Measurements from ENCODE around the gene NUTM2D.
"Not testable (repeated sequence)": the region's sequence is repeated elsewhere in the genome, so short reads cannot be mapped to it uniquely, and the experiment has no call there.

The NUTM2D gene

DNA sequence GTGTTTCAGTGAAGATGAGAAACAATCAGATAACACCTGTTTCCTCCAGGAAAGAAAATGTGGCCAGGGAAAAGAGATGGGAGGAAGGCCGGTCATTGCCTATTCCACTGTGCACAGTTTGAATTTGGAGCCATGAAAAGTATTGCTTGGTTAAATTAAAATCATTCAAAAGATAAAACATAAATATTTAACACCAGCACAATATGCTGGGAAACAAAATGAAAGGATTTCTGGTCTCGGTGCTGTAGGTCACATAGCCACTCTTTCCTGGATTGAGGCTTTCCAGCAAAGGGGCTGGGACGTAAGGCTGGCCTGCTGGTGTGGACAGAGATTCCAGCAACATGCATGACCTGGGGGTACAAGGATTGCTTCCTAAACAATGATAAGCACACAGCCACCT is at the start of gene NUTM2D:
TSS of gene NUTM2D (plus strand) at position 301 of the 400 bp plus-strand sequence. CDS start 522 bp downstream, outside the sequence.
- FAIRE-seq: not testable (repeated sequence)

GRCh38 chr10:87308702-87309101 is 48.8 kb upstream of the NUTM2D start:
- FAIRE-seq: not testable (repeated sequence)

GRCh38 chr10:87309657-87310056 is 47.9 kb upstream of the NUTM2D start:
- FAIRE-seq: not testable (repeated sequence)

GRCh38 chr10:87311521-87311920 is 46.0 kb upstream of the NUTM2D start:
- not testable (repeated sequence) for FAIRE-seq

- not testable (repeated sequence) for FAIRE-seq
These were observed 43.7 kb upstream of the NUTM2D start for GRCh38 chr10:87313649-87314359.

- not testable (repeated sequence) for FAIRE-seq
These were observed 43.1 kb upstream of the NUTM2D start for GRCh38 chr10:87314360-87314973.

GRCh38 chr10:87321505-87321904 is 36.0 kb upstream of the NUTM2D start:
- FAIRE-seq: not testable (repeated sequence)

DNA sequence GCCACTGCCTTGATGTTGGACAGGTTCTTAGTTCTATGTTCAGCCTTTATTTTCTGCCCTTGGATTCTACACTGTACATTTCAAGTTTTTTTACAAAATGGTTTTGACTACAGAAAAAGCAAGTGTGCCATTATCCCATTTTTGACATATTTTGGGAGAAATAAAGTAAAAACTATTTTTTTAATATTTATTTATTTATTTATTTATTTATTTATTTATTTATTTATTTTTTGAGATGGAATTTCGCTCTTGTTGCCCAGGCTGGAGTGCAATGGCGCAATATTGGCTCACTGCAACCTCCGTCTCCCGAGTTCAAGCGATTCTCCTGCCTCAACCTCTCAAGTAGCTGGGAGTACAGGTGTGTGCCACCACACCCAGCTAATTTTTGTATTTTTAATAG is 33.0 kb upstream of the NUTM2D start:
- FAIRE-seq: not testable (repeated sequence)

DNA sequence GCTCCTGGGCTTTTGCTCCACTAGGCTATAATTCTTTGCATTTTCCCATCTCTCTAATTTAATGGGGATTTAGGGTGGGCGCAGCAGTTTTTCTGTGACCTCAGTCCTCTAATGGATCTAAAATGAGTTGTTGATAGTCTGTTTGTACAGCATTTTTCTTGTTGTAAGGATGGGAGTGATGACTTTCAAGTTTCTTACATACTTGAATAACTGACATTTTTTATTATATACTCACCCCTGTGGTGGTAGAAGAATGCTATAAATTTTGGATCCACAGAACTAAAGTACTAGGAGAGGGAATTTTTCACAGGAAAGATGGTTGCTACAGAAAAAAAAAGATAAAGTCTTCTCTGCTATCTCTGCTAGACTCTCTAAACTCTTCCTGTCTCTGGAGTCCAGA is 29.6 kb upstream of the NUTM2D start:
- FAIRE-seq: not testable (repeated sequence)

DNA sequence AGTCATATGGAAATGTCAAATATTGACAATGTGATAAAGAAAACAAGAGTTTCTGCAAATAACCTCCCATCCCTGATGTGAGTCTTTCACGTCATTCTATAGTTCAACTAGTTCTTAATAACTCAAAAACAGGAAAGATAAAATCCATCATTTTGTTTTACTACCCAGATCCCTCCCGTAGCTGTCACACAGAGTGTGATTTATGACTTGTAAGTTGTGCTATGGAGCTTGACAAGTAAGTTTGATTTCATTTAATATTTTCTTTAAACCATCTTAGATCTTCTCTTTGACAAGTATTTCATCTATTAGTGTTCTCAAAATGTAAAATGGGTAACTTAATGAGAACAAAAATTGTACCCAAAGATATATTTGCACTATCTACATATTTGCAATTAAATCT is 28.4 kb upstream of the NUTM2D start:
- not testable (repeated sequence) for FAIRE-seq

- FAIRE-seq: not testable (repeated sequence)
These were observed 24.9 kb upstream of the NUTM2D start for GRCh38 chr10:87332687-87333086.

GRCh38 chr10:87340411-87340810 is 17.1 kb upstream of the NUTM2D start:
- FAIRE-seq: not testable (repeated sequence)

DNA sequence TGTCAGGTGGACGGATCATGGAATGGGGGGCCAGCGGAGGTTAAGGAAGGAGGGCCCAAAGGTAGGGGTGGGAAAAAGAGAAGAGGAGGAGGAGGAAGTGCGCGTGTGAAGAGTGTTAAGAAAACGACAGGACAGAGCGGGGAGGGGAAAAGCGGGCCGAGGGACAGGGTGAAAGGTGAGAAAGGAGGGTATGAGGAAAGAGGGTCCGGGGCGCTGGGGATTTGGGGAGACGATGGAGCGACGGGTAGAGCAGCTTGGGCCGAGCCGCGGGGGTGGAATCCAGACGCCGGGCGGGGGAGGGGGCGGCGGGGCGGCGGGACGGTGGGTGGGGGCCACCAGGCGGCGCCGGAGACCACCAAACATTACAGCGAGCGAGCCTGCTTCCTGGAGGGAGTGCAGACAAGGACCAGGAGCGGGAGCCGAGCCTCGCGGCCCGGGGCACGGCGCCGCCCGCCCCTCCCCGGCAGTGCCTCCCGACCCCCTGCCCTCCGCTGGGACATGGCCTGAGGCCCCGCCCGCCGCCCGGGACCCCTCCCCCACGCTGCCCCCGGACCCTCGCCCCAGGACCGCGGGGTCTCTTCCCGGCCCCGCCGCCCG is 15.9 kb upstream of the NUTM2D start:
- not testable (repeated sequence) for FAIRE-seq

GRCh38 chr10:87342249-87342710 is 15.3 kb upstream of the NUTM2D start:
- FAIRE-seq: not testable (repeated sequence)

GRCh38 chr10:87342711-87343258 is 14.8 kb upstream of the NUTM2D start:
- FAIRE-seq: not testable (repeated sequence)

DNA sequence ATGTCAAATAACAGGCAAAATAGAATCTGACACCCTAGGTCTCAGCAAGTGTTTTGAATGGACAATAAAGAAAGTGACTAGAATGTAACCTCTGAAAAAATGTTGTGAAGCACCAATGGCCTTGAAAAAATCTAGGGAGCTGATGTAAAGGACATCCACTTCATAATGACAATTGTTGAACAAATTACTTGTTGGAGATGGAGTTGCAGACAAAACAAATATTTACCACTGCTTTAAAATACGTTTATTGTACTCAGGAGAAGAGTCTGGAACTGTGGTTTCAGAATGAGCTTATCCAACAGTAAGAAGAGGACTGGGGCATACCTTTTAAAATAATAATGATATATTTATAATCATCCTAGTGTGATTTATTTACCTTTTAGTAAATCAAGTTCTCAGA is 11.8 kb upstream of the NUTM2D start:
- not testable (repeated sequence) for FAIRE-seq

- FAIRE-seq: not testable (repeated sequence)
These were observed 7.4 kb upstream of the NUTM2D start for GRCh38 chr10:87350161-87350560.

DNA sequence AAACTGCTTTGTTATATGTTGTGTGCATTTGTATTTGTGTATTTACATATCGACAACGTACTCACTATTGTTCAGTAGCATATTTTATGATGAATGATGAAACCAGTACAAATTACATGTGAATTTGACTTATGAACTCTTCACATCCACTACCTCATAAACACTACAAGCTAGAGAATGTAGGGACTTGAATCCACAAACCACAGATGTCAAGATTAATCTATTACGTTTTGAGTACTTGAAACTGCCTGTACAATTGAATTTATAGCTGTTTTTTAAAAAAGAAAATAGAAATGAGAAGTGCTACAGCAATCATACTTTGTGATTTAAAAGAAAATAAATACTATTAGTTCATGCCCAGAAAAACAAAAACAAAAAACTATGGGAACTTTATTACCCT is 4.7 kb upstream of the NUTM2D start:
- FAIRE-seq: not testable (repeated sequence)

DNA sequence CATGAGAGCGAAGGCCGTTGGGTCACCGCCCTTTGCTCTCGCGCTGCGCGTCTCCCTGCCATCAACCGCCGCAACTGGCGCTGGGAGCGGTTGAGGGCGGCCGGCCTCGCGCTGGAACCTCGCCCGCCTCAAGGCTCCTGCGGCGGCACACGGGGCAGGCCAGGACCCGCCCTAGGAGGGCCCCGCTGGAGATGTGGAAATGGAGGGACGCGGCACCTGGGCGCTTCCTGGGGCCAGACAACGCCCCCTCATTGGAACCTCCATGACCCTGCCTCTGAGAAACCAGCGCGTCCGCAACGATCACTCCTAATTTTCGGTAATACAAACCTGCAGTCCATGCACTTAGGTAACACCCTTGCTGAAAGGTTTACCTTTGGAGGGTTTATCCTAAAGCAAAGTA is 2.4 kb upstream of the NUTM2D start:
- FAIRE-seq: not testable (repeated sequence)

DNA sequence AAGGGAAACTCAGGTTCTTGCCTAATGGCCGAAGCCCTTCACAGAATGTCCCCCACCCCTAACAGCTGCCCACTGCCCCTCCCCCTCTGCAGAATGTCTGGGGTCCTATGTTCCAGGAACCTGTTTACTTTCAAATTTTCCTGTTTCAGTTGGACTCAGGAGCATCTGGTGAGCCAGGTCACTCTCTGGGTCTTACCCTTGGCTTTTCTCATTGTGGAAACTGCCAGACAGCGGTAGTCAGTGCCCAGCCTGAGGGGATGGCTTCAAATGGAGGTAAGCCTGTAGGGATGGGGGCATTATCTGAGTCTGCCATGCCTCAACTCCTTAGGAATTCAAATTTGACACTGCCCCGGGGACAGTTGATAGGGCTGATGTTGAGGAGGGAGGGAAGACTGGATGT is 615 bp downstream of the NUTM2D start:
- FAIRE-seq: not testable (repeated sequence)

DNA sequence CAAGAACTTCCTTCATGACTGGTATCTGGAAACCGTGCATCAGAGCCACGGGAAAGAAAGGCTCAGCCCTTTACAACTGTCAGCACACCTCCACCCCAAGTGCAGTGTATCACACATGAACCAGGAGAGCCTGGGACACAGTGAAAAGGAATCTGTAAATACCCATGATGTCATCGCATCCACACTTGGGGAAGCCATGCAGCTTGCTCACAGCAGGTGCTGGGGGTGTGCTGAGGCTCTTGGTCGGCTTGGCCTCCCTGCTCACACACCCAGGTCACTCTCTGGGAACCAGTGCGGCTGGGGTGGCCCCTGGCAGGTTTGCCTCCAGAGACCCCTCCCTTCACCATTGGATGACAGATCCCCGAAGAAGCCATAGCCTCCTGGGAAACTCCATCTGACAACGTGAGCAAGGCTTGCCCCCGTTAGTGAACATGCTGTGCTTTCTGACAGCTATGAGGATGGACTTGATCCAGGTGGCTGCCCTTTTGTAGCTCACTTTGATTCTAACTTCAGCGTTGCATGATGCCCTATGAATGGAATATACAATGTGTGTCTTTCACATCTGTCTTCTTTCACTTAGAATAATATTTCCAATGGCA is 12.1 kb downstream of the NUTM2D start:
- FAIRE-seq: not testable (repeated sequence)

DNA sequence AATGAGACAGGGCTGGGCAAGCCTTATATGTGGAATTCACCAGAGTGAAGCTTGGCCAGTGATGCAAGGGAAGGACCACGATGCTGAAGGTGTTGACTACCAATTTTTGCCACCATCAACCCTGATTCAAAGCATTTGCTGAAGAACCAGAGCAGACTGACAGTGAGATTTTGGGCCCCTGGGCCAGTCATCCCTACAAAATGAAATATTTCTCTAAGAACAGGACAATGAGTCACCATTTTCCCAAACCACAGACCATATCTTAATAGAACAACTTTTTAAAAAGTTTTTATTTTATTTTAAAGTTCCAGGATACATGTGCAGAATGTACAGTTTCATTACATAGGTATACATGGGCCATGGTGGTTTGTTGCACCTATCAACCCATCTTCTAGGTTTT is 16.5 kb downstream of the NUTM2D start:
- FAIRE-seq: not testable (repeated sequence)

DNA sequence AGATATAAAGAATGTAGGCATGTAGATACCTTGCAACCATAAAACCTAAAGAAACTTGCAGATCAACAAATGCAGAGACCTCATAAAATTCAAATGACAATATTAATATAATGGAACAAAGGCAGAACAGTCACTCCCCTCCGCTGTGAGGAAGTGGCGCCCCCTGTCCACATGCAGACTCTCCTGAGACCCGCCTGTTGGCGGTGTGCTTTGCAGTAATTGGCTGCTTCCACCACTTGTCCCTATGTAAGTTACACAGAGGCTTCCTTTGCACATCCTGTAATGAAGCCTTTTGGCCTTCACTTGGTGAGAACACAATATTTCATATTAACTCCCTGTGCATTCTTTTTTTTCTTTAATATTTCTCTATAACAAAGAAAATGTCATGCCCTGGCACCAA is 21.6 kb downstream of the NUTM2D start:
- not testable (repeated sequence) for FAIRE-seq
